ENCODE measurements around the gene CCDC57.

Gene CCDC57

DNA sequence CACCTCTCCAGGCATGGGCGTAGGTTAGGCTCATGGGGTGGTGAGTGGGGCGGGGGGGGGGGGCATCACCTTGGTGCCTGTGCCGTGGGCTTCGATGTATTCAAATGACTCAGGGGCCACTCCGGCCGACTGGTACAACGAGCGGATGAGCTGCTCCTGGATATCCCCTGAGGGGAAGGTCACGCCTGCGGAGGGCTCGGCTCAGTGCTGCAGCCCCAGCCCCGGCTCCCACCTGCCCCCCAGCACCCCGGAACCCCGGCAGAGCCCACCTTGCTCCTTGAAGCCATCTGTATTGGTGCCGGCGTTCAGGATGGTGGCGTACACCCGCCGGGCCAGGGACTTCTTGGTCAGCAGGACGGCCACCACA lies 120.0 kb downstream of the CCDC57 start:
- DNase-seq (ENCODE audit: low spot score) = no peak

DNA sequence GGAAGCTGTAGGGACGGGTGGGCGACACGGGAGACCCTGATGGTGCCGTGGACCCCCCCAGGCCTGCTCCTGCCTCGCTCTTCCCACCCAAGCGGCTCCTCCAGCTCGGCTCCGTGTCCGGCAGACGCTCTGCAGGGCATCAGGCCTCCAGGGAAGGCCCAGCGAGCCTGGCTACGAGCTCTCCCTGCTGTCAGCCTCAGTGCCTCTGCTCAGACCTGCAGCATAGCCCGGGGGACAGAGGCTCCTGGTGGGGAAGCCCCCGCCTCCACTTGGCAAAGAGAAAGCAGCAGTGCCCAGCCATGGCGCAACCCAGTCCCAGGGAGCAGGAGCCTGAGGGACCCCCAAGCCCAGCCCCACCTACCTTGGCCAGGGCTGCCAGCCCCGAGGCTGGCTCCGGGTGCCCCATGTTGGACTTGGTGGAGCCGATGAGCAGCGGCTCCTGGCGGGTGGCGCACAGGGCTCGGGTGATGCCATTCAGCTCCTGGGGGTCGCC lies 120.5 kb downstream of the CCDC57 start:
- no peak for DNase-seq (ENCODE audit: low spot score)

DNA sequence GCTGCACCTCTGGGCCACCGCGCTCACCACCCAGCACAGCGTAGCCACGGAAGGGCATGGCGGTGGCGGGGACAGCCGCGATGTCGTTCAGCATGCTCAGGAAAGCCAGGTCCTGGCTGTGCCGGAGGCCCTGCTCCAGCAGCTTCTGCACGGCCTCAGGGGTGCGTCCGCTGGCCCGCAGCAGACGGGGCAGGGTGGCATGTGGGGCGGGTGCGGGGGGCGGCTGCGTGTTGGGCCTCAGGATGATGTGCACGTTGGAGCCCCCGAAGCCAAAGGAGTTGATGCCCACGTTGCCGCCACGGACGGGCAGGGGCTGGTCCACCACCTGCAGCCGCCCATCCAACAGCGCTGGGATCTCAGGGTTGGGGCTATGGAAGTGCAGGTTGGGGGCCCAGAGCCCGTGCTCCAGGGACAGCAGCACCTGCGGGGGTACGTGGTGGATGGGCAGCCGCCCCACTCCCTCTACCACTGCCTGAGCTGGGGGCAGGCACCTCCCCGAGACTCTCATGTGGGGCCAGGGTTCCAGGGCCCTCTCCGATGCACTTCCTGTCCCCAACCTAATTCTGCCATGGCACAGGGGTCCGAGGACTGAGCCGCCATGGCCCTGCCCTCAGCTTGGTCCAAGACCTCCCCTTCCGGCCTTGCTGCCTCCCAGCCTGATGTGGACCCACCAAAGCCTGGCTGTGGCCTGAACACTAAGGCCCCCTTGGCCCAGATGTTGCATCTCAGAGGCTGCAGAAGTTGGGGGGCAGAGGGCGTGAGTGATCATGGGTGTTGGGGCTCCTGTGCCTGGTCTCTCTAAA lies 121.2 kb downstream of the CCDC57 start:
- DNase-seq (ENCODE audit: low spot score) = no peak

DNA sequence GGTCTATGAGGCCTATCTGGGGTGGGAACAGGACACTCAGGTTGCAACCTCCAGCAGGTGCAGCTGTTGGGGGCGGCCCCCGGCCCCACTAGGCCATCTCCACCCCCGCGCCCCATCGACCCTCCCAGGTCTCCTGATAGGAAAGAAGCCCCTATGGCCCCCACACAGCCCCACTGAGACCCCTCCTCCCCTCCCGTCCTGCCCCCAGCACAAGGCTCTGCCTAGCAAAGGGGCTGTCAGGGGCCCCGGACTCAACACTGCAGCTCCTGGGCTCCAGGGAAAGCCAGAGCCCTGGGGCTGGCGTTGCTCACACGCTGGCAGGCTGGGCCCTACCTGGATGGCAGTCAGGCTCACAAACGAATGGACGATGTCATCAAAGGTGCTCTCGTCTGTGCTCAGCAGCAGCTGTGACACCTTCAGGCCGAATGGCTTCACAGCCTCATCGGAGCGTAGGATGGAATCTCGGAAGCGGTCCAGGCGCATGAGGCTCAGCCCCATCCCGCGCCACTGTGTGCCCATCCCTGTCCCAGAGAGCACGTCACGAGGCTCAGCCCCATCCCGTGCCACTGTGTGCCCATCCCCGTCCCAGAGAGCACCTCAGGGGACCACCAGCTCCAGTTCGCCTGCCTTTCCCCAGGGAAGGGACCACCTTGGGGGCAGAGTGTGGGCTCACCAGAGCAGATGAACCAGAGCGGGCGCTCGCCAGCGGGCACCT lies 121.9 kb downstream of the CCDC57 start:
- no peak for DNase-seq (ENCODE audit: low spot score)

DNA sequence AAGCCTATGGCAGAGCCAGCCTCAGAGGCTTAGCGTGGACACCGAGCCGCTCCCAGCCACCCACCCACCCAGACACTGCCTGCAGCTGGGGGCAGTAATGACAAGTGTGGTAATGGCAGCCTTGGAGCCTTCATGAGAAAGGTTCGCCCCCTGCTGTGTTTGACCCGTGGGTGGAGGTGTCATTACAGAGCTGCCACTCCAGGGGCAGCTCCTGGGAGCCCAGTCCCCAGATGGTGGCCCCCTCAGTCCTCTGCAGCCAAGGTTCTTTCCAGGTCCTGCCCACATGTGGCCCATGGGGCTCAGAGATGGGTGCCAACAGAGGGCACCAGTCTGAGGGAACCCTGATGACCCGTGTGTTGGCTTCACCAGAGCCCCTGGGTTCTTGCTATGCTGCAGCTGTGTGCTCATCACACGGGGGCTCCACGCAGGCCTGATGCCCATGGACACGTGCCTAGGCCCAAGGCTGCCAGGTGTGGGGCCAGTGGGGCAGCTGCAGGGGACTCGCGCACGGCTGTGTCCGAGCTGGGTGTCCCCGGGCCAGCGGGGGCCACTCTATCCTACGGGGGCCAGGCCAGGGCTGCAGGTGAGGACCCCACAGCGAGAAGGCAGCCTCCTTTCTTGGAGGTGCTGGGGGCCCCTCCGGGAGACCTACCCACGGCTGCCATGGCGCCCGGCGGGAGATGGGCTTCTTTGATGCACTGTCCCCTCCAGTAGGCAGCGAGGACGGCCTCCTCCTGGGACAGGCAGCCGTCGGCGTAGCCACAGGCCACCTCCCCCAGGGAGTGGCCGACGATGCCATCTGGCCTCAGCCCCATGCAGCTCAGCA lies 122.7 kb downstream of the CCDC57 start:
- DNase-seq (ENCODE audit: low spot score) = no peak

DNA sequence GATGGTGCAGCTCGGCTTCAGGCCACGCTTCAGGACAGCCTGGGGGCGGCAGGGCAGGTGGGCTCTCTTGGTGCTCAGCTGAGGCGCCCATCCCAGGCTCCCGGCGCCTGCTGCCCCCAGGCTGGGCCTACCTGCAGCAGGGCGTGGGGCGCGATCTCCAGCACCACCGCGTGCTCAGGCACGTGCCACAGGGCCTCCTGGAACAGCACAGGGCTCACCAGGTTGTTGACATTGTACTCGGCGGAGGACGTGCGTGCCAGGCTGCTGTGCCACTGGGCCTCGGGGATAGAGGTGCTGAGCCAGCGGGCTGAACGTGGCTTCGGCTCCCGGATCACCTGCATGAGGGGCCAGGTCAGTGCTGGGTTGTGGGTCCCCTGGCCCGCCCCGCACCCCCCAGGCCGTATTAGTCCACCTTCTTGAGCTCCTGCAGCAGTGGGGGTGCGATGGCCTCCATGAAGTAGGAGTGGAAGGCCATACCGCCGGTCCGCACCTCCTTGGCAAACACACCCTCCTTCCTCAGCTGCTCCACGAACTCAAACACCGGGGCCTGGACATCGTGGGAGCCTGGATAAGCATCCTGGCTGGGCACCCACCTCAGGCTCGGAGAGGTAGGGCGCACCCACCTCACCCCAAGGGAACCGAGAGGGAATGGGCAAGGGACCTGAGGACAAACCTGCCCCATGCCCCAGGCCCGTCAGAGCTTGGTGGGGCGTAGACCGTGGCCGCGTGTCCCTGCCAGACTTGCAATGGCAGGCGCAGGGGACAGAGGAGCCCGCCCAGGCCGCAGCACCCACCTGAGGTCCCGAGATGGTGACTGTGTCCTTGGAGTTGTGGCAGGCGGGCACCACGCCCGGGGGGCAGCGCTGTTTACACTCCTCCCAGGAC lies 123.6 kb downstream of the CCDC57 start:
- DNase-seq (ENCODE audit: low spot score) = no peak

DNA sequence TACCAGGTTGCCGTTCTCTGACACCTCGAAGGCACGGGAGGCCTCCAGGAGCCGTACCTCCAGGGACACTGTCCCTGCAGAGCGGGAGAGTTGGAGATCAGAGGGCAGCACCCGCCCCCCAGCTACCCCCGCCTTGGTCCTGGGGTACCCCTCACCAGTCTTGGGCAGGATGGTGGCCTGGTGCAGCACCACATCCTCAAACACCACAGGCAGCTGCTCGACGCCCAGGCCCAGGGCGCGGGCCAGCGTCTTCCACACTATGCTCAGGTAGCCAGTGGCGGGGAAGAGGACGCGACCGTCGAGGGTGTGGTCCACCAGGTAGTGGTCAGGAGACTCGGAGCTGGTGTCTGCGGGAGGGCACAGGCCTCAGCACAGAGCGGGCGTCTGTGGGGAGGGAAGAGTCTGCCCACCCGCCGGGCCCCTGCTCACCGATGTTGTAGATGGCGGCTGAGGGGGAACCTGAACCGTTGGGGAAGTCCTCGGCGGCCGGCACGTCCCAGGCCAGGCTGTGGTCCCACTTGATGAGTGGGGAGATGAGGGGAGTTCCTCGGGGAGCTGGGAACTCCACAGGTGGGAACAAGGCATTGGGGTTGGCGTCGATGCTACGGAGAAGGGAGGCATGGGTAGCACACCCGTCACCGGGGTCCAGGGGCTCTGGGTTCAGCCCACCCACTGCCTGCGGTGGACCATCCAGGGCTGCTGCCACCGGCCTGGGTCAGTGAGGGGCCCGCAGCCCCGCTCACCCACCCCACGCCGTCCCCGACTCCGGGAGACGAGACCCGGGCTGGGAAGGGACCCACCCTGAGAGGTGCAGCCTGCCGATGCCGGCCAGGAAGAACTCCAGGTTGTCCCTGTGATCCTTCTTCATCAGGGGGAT lies 124.4 kb downstream of the CCDC57 start:
- DNase-seq (ENCODE audit: low spot score) = no peak

DNA sequence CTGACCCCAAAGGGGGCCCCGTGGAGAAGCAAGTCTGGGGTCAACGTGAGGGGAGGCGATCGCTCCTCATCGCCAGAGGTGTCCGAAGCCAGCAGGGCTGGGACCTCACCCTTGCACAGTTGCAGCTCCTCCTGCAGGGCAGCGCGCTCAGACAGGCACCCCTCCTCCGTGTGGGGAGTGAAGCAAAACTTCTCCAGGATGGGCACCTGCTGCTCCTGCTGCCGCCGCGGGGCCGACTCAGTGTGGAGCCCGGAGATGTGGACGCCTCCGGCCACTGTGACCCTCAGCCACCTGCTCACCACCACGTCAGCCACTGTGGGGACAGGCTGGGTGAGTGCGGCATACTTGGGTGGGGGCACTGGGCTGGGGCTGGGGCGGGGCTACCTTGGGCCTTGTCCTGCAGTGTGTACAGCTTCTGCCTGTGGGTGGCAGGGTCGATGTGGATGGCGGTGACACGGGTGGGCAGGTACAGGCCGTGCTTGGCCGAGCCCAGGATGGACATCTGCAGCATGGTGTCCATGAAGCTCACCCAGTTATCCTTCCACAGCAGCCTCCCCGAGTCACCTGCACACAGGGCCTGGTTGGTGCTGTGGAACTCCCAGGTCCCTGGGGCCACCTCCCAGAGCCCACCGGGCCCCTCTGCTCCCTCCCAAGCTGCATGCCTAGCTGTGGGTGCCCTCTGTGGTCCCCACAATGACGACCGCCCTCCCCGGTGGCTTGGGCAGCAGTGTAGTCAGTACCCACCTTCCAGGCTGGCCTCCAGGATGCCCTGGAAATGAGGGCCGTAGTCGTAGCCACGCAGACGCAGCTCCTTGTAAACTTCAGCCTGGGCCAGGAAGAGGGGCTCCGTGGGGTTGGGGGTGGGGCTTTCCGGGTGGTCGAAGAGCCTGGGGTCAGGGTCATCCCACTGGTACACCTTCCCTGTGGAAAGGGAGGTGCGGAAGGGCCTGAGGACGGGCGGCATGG lies 125.4 kb downstream of the CCDC57 start:
- no peak for DNase-seq (ENCODE audit: low spot score)

DNA sequence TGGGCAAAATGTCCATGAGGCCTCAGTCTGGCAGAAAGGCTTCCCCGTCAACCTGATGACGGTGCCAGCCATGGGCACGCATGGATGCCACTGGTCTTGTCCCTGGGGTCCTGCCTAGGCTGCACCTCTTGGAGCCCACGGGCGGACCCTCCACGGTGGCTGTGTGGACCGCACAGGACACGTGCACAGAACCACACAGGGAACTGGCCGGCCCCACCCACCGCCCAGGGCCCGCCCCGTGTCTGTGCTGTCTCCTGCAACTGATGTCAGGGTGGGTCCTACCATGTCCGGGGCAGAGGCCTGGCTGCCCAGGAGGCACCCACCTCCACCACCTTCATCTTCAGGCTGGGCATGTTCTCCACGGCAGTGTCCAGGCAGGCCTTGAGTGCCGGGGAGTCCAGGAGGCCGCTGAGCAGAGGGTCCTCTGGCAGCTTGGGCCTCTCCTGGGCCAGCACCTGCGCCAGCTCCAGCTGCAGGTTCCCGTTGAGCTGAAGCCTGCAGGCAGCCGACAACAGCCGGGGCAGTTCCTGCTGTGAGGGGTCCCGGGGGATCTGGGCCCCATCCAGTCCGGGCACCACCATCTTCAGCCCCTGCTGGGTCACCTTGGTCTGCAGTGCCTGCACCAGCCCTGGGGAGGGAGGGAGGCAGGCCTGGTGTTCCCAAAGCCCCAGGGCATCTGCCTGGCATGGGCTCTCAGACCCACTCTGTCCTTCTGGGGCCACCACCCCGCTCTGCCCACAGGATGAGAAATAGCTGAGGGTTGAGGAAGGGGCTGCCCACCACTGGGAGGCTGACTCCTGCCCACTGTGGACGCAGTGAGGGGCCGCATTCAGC lies 126.5 kb downstream of the CCDC57 start:
- no peak for DNase-seq (ENCODE audit: low spot score)

DNA sequence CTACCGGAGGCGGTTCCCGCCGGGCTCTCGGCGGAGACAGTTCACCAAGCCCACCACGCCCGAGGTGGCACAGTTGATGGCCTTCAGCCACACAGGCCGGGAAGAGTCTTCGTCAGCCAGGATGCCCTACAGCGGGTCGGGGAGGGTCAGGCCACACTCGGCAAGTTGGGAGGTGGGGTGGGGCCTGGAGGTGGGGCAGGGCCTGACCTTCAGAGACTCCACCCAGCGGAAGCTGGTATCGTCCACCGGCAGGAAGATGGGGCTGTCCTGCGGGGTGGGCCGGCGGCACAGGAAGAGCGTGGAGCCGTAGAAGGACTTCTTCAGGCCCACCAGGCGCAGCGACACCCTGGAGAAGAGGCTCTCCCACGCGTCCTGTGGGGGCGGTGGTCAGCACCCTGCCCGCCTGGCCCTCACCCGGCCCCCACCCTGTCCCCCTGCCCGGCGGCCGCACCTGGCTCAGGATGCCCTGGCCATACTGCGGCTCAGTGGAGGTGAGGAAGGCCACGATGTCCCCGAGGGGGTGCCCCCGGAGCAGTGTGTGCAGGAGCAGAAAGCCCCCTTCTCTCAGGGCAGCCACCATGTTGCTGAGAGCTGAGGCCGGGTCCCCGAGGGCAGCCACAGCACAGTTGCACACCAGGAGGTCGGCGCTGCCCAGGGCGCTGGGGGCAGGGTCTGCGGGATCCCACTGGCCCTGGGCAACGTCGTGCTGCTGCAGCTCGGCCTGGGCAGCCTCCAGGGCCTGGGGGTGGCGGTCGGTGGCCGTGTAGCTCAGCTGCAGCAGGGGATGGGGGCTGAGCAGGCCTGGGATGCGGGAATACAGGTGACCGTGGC lies 127.4 kb downstream of the CCDC57 start:
- no peak for DNase-seq (ENCODE audit: low spot score)

DNA sequence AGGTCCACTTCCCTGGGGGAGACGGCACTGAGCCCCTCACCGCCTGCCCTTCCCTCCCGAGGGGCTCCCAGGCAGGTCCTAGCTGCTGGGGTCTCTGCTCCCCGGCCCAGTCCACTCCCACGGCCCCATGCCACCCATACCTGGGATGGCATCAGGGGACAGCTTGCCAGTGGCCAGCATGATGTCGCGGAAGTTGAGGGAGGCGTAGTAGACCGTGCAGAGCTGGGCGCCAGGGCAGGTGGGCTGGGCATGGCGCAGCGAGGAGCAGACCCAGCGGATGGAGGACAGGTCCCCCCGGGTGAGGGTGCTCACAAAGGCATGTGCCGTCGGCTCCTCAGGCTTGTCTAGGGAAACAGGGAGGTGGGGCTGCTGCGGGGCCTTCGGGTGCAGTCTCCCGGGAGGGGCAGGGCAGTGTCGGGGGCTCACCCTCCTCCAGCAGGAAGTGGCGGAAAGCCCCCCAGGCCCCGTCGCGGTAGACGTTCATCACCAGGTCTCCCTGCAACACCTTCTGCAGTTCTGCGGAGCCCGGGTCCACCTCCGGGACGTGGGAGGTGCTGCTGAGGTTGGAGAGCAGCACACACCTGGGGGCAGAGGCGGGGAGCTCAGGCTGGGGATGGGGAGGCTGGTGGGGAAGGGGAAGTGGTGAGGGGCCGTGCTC lies 128.1 kb downstream of the CCDC57 start:
- no peak for DNase-seq (ENCODE audit: low spot score)

DNA sequence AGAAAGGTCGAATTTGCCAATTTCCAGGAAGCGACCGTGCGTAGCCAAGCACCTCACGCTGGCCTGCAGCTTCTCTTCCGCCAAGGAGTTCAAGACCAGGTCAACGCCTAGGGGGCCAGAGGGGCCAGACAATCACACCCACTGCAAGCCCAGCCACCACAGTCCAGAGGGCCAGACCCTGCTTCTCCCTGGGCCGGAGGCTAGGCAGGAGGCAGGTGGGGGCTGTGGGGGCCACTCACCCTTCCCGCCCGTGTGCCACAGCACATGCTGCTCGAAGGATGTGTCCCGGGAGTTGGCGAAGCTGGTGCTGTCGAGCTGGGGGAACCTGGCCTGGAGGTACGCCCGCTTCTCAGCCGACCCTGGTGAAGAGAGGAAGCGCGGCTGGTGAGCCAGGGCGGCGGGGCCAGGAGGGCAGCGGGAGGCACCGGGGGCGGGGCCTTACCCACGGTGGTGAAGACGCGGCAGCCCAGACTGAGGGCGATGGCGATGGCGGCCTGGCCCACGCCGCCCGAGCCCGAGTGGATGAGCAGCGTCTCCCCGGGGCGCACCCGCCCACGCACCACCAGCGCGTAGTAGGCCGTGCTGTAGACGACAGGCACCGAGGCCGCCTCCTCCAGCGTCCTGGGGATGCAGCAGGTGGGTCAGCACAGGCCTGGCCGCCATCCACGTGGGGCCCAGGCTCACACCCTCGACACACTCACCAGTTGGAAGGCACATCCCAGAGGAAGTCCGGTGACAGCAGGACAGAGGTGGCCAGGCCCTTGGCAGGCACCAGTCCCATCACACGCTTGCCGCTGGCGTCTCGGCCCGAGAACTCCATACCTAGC lies 128.9 kb downstream of the CCDC57 start:
- no peak for DNase-seq (ENCODE audit: low spot score)

DNA sequence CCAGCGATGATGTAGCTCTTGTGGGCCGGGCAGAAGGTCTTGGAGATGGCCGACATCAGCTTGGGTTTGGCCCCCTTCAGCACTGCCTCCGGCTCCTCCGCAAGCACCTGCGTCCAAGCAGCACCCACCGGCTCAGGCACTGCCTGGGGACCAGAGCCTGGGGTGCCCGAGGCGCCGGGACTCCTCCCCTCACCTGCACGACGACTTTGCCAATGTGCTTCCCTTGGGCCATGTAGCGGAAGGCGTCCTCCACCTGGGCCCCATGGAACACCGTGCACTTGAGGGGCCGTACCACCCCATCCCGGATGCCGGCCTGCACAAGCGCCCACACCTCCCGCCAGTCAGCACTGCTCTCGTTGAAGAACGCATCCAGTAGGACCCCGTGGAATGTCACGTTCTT lies 129.6 kb downstream of the CCDC57 start:
- no peak for DNase-seq (ENCODE audit: low spot score)

DNA sequence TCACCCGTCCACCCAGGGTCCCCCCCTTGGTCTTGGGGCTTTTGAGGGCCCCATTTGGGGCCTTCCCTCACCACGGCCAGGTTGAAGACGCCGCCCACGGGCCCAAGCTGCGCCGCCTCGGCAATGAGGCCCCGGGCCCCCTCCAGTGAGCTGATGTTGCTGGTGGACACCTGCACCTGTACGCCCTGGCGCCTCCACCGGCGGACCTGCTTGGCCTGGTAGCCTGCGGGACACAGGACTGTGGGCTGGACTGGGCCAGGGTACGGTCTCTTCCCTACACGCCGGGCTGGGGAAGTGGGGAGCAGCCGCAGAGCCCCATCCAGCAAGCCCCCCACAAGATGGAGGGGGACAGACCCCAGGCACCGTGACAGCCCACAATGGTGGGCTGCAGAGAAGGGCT lies 130.2 kb downstream of the CCDC57 start:
- DNase-seq (ENCODE audit: low spot score) = no peak

DNA sequence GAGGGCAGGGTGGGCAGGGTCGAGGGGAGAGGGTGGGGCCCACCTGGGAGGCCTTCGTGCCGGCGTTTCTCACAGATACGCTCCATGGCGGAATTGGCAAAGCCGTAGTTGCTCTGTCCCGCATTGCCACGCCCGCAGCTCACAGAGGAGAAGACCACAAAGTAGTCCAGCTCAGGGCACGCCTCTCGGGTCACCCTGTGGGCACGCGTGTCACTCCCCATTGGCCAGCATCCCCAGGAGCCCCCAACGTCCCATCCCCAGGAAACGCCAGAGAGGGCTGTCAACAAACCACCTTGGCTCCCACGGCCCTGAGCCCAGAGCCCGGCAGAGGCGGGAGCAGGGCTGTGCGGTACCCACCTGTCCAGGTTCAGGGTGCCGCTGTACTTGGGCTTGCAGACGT lies 130.7 kb downstream of the CCDC57 start:
- no peak for DNase-seq (ENCODE audit: low spot score)

DNA sequence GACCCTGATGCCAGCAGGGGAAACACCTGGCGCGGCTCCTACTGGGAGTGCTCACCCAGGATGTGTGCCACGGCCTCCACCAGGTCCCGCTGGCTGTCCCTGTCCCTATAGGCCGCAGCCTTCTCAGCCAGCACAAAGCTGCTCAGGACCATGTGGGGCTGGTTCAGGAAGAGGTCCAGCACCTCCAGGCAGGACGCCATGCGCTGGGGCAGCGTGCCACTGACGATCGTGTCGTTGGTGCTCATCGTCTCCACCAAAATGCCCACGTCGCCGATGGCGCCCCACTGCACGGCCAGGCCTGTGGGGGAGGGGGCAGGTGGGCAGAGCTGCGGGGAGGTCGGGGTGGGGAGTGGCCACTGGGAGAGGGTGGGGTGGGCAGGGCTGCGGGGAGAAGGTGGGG lies 131.1 kb downstream of the CCDC57 start:
- no peak for DNase-seq (ENCODE audit: low spot score)
